Uterus (tissue), 4 donors: Measurements from ENCODE around the gene IFRD2. TPM values are rescaled to one million over a fixed set of nuclear protein-coding genes. Genes with fewer than 3 reads are reported as not detected.

Experiments used
- DNase-seq, 2 donors: peaks; one replicate each; pipeline ENCODE4 v3.0.0-alpha.2; 2019 to 2020
- H3K27ac ChIP-seq, 2 donors: fragments of 200-600 bp; sonication (generic); 1 replicate in 1 of 2; 2 replicates in 1 of 2; pipeline ENCODE4 v1.5.1; 2016 to 2018
- H3K27me3 ChIP-seq, 2 donors: fragments of 200-600 bp; sonication (generic); one replicate each; pipeline ENCODE4 v1.5.1; 2018 to 2019; ENCODE audit warnings: control low read depth in 1 of 2
- H3K36me3 ChIP-seq, 2 donors: fragments of 200-600 bp; sonication (generic); one replicate each; pipeline ENCODE4 v1.5.1; 2019; ENCODE audit warnings: control low read depth in 1 of 2
- H3K4me1 ChIP-seq, 2 donors: fragments of 200-600 bp; sonication (generic); one replicate each; pipeline ENCODE4 v1.5.1; 2018 to 2019; ENCODE audit warnings: control low read depth in 1 of 2
- H3K4me3 ChIP-seq, 2 donors: fragments of 200-600 bp; sonication (generic); 1 replicate in 1 of 2; 2 replicates in 1 of 2; pipeline ENCODE4 v1.5.1; 2018 to 2019; ENCODE audit warnings: mild to moderate bottlenecking in 1 of 2
- H3K9me3 ChIP-seq, 2 donors: fragments of 200-600 bp; sonication (generic); one replicate each; pipeline ENCODE4 v1.5.1; 2019; ENCODE audit warnings: control low read depth in 1 of 2
- CTCF ChIP-seq, 4 experiments: fragments of 200-600 bp in 2 of 4; fragments of 450-650 bp in 2 of 4; sonication (generic) in 2 of 4; IDR thresholded peaks; one replicate each; pipeline ENCODE4 v1.5.1; 2016 to 2019; ENCODE audit warnings: antibody characterized with exemption in 4 of 4, mild to moderate bottlenecking in 2 of 4, moderate library complexity in 1 of 4
- POLR2A ChIP-seq, 2 donors: fragments of 450-650 bp; IDR thresholded peaks; one replicate each; pipeline ENCODE4 v1.6.1; 2016; ENCODE audit warnings: antibody characterized with exemption in 2 of 2, mild to moderate bottlenecking in 1 of 2, moderate library complexity in 1 of 2
- intact Hi-C: fragments of 100-400 bp; cut with DNase I; formaldehyde crosslinking; loops from one replicate; pipeline ENCODE4 v1.15.1; 2023; ENCODE audit warnings: low total_unique reads
- total RNA-seq, 4 donors: library from RNA; depleted of rRNA in 3 of 4; stranded (reverse); fragments of >200 nt in 3 of 4; gene quantifications; one replicate each; pipeline versions ENCODE4 v1.1.0 to v1.2.4, GENCODE V29; 2014 to 2023
- donor health status: DM: yes; HTN: yes; CAD: no.

IFRD2 gene
- total RNA-seq, 4 donors from 2014 or later = 14.1 to 81.5 (median 25.1) TPM

GRCh38 chr3:50339485-50340146 is 47.4 kb upstream of the IFRD2 start:
- H3K4me1 ChIP-seq = peaks cover 0 to 6% of the 10 kb centered on the region in 2 donors
- TF ChIP-seq POLR2A (IDR thresholded peaks at IDR 0.05) = no peak
- TF ChIP-seq CTCF (IDR thresholded peaks at IDR 0.05) = no peak
- intact Hi-C loops = no loop called here
- no peak for DNase-seq
- peak overlapping the region; percentile 94 to 99 for H3K27ac ChIP-seq
- H3K9me3 ChIP-seq = no peaks in the 10 kb centered on the region
- H3K4me3 ChIP-seq = peak overlapping the region; percentile 40 to 52
- H3K36me3 ChIP-seq = no peaks in the 10 kb centered on the region
- no peaks in the 10 kb centered on the region for H3K27me3 ChIP-seq

- Histone ChIP-seq H3K36me3 (no peaks in the 10 kb centered on the region), H3K4me3 (no peak overlapping the region), H3K27me3 (no peaks in the 10 kb centered on the region), H3K4me1 (peaks cover 3 to 6% of the 10 kb centered on the region in 2 donors), H3K9me3 (no peaks in the 10 kb centered on the region), H3K27ac (peak overlapping the region; percentile 94 to 99)
- no peak for DNase-seq
- no peak for TF ChIP-seq CTCF (IDR thresholded peaks at IDR 0.05)
- no peak for TF ChIP-seq POLR2A (IDR thresholded peaks at IDR 0.05)
- intact Hi-C loops = no loop called here
Measured at GRCh38 chr3:50338965-50339364, 46.7 kb upstream of the IFRD2 start.

GRCh38 chr3:50337175-50337861 is 45.1 kb upstream of the IFRD2 start:
- H3K27ac ChIP-seq = peak overlapping the region; percentile 94 to 99
- TF ChIP-seq CTCF (IDR thresholded peaks at IDR 0.05) (peak in 1 of 4 experiments; percentile 2), POLR2A (IDR thresholded peaks at IDR 0.05) (peak; percentile 93 to 95)
- H3K36me3 ChIP-seq = no peaks in the 10 kb centered on the region
- H3K4me1 ChIP-seq = peaks cover 4 to 6% of the 10 kb centered on the region in 2 donors
- H3K27me3 ChIP-seq = no peaks in the 10 kb centered on the region
- intact Hi-C loops = no loop called here
- DNase-seq = peak; percentile 99 to 100
- H3K9me3 ChIP-seq = no peaks in the 10 kb centered on the region
- H3K4me3 ChIP-seq = peak overlapping the region; percentile 65 to 79

GRCh38 chr3:50336452-50337174 is 44.4 kb upstream of the IFRD2 start:
- peak overlapping the region; percentile 65 to 79 for H3K4me3 ChIP-seq

More at GRCh38 chr3:50336452-50337174, 44.4 kb upstream of the IFRD2 start:
- Histone ChIP-seq H3K36me3 (no peaks in the 10 kb centered on the region), H3K4me1 (peaks cover 4 to 6% of the 10 kb centered on the region in 2 donors), H3K9me3 (no peaks in the 10 kb centered on the region), H3K27me3 (no peaks in the 10 kb centered on the region), H3K27ac (peak overlapping the region; percentile 94 to 99)
- no peak for DNase-seq
- intact Hi-C loops = no loop called here
- no peak for TF ChIP-seq POLR2A (IDR thresholded peaks at IDR 0.05)
- no peak for TF ChIP-seq CTCF (IDR thresholded peaks at IDR 0.05)
